GM18508 (cell line): ENCODE data around the gene NUP35.

Experiments used
- ATAC-seq: cut with Tn5 transposase; IDR thresholded peaks from one replicate; pipeline ENCODE4 v1.9.1; 2021; ENCODE audit warnings: moderate number of reproducible peaks; ENCODE audit not compliant: insufficient read depth, unreplicated experiment

NUP35 gene

DNA sequence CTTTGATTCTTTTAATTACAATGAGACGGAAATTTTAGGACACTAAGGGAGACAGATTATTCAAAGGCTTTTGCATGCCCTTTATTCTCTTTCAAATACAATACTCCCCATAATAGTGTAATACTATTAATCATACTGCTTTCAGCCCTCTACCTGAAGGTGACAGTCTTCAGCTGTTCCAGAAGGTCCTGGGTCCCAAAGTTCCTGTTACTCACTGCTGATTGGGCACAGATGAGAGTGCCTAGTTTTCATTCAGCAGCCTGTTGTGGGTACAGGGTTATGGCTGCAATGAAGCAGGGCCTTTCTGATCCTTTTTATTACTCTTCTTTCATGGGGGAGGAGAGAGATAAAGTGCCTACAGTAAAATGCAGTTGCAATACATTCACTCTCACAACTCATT, 80.2 kb downstream of the NUP35 start:
- ATAC-seq = no peak

GRCh38 chr2:183207110-183207509, 82.9 kb downstream of the NUP35 start:
- no peak for ATAC-seq

DNA sequence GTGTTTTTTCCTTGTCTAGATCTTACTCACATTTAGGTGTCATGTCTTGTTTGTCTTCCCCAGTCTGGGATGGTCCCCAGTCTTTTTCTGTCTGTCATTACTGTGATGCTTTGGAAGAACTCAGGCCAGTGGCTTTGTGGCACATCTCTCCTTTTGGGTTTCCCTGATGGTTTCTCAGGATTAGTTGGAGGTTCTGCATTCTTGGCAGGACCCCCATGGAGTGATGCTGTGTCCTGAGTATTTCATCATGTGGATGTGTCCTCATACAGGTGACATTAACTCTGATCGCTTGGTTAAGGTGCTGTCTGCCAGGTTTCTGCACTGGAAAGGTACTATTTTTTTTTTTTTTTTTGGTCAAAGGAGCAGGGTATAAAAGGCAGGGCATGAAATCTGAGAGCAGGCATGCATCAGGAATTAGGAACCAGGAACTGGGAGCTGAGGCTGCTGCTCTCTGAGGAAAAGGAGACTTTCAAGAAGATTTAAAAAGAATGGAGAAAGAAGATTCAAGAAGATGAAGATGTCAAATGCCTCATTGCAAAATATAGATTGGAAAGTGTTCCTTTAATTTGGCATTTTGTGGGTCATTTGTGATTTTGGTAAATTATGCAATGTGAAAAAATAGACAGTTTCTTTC, 85.3 kb downstream of the NUP35 start:
- ATAC-seq = no peak
